Measurements from ENCODE around the gene MORN5.

DNA sequence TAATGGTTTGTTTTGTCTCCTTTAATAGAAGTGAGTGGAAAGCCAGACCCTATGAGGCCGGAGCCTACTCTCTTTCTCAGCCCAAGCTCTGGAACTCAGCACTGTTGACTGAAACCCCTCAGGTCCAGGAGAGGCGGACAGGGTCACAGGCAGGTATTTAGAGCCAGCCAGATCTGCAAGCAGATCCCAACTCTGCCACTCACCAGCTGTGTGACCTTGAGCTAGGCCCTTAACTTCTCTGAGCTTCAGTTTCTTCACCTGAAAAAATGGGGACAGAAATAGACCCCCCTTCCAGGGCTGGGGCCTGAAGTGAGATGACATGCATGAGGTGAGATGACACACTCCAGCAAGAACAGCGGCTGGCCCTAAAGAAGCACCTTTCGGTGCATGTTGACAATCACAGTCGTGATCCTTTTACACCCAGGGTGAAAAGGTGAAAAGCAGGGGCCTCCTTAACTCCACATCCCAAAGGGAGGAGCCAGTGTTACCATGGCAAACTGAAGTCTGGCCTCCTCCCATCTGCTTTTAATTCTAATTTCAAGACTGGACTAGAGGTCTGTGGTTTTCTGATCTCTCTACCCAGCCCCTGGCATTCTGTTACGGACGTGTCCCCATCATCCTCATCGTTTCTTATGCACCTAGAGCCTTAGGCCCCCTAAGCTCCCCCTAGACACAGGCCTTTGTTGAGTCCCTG is 27.2 kb downstream of the MORN5 start:
- no peak for TF ChIP-seq POLR2A (IDR thresholded peaks at IDR 0.05)
- TF ChIP-seq, protein P1, sequence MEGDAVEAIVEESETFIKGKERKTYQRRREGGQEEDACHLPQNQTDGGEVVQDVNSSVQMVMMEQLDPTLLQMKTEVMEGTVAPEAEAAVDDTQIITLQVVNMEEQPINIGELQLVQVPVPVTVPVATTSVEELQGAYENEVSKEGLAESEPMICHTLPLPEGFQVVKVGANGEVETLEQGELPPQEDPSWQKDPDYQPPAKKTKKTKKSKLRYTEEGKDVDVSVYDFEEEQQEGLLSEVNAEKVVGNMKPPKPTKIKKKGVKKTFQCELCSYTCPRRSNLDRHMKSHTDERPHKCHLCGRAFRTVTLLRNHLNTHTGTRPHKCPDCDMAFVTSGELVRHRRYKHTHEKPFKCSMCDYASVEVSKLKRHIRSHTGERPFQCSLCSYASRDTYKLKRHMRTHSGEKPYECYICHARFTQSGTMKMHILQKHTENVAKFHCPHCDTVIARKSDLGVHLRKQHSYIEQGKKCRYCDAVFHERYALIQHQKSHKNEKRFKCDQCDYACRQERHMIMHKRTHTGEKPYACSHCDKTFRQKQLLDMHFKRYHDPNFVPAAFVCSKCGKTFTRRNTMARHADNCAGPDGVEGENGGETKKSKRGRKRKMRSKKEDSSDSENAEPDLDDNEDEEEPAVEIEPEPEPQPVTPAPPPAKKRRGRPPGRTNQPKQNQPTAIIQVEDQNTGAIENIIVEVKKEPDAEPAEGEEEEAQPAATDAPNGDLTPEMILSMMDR (IDR thresholded peaks at IDR 0.05) = no peak

All from lower leg skin (tissue), 3 donors.